HUDEP-2 (cell line): ENCODE results near the gene C8B.

ENCODE experiments used
- DNase-seq, 76 experiments: peaks; one replicate each; lab custom pipeline; 2025; ENCODE audit not compliant: unreplicated experiment in 76 of 76; lab: John Stamatoyannopoulos, UW

Gene C8B

DNA sequence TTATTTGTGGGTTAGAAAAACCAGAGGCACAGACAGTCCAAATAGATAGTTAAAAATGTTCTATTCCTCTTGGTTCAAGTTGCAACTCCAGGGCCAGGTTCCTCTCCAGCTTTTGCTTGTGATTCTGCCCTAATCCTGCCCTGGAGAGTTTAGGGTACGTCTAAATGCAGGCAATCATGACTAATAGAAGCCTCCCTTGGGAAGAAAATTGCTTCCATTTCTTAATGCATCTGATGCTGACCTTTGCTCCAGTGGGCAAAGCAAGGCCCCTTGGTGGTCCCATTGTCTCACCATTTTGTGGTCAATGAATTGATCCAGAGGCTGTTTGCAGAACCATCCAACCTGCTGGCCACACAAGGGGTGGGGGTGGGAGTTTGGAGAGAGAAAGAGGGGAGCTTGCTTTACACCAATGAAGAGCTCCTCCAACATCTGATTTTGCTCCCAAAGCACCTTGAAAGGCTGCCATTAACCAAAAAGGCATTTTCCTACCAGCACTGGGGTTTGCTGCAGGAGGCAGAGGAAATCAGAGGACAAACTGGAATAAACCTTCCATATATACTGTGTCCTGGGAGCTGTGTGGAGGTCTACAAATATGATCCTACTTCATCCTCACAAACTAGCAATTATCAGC is 31.3 kb downstream of the C8B start:
- DNase-seq = no peak

DNA sequence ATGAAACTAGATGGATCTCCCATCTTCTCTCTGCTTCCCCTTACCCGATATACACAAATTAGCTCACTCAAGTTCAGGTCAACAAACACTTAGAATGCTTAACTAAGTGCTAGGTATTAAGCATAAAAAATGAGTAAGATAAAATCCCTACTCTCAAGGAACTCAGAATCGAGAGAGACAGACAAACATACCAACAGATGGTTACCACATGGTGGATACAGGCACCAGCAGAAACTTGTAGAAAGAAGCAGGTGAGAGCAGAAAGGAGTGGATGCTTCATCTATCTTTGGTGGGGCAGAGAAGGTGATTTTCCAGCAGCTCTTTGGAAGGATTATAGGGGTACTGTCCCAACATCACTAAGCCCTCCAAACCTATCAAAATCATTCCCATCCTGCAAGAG is 32.2 kb downstream of the C8B start:
- DNase-seq = no peak

DNA sequence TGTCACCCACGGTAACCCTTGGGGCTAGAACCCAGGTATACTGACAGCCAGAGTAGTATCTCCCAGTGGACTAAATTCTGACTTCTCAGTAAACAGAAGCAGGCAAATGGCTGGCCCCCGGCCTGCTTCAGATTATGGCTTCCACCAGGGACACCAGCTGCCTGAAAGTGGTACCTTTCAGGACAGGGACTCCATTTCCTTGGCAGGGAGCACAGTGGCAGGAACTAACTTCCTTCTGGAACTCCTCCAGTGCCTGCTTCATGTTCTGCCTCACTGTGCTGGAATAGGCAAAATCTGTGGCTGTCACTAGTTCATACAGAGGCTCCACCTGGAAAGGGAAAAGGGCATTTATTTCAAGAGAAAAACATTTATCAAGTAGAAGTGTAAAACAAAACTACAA is 32.7 kb downstream of the C8B start:
- DNase-seq = no peak

DNA sequence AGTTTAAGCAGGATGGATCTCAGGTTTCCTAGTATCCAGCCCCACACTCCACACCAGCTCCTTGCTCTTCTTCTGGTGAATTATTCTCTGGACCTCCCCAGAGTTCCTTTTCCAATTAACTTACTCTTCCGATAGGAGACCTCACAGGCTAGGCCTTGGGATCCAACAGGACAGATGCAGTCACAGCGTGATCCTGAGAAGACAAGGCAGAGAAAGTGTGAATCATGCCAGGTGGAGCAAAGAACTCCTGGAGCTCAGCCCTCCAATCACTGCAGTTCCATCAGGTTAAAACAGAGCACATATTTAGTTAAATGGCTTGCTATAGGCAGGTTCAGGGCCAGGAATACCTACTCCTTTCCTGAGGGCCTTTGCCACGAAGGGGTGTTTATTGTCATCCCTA is 34.1 kb downstream of the C8B start:
- DNase-seq = no peak

DNA sequence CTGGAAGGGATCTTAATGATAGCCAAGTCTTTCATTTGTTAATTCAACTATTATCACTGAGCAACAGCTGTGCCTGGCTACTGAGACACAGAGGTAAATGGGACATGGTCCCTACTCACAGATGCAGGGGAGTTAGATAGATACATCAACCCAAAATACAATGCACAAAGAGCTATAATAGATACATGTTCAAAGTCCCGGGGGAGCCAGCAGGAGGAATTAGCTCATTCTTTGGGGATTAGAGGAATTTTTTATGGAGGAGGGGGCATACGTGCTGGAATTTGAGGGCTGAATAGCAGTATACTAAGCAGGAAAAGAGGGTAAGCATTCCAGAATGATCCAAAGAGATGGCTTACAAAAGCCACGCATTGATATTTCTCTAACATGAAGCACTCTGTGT is 34.6 kb downstream of the C8B start:
- DNase-seq = no peak

DNA sequence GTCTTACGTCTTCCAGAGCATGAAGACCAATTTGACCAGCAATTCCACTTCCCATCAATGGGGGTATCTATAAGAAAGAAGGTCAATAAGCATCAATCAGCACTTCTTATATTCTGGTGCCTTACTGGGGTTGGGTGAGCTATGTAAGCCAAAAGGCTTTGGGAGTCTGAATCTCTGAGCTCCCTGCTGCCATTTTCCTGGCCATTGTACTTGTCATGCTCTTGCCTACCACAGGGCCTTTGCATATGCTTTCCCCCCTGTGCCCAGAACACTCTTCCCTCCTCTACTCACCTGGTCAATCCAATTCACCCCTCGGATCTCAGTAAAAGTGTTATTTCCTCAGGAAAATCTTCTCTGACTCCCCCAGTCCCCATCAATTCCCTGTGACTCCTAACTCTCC is 36.3 kb downstream of the C8B start:
- no peak for DNase-seq

DNA sequence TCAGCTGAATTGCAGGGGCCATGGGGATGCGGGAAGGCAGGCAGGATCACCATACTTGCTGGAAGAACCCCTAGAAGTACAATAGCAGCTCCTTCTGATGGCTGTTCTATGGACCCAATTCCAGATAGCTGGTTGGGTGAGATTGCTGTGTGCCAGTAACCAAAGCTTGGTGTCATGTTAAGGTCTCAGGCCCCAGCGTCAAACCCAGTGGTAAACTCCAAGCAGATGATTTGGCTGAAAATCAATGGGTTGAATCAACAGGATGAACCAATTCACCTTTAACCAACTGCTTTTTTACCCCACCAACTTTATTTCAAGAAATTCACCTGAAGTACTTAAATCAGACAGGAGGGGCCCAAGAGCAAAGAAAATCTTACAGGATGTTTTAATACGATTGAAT is 37.8 kb downstream of the C8B start:
- DNase-seq = no peak

DNA sequence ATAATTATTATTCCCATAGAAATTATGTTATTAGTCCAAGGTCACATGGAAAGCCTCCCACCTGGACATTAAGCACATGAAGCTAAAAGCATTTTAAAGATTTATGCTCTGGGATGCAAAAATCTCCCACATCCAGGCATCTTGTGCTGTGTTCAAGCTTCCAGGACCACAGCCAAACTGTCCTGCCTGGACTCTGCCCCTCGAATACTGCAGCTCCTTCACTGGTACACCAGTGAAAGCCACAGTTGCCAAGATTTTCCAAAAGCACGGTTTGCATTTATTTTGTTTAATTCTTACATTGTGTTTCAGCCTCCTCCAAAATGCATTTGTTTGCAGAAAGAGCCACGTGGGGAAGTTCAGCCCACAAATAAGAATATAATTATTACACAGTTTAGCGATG is 38.6 kb downstream of the C8B start:
- DNase-seq = no peak

DNA sequence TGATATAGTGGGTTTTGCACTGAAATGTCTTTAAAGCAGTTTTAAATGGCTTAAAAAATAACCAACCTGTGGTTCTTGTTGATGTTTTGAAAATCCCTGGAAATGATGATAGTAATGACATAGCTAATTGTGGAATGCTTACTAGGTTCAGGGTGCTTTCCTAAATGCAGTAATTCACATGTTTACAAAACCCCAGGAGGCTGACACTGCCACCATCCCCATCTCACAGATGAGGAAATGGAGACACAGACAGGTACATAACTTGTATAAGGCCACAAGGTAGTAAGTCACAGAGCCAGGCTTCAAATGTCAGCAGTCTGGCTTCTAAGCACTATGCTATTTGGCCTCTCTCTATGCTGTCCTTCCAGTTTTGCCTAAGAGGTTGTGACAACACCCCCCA is 40.6 kb downstream of the C8B start:
- no peak for DNase-seq

DNA sequence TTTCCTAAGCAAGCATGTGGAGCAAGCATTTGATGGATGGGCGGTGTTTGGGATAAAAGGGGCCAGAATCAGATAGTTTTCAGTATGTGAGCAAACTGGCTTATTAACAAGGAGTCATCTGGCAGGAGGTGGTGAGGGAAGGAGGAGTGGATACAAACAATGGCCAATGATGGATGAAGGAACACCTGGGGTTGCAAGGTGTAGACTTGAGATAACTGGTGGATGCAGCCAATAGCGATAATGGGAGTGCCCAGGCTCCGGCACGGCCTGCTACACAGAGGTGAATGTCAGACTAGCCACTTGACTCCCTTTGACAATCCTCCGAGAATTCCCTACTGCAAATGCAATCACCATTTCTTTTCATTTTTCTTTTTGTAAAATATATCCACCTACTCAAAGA is 41.7 kb downstream of the C8B start:
- DNase-seq = no peak

DNA sequence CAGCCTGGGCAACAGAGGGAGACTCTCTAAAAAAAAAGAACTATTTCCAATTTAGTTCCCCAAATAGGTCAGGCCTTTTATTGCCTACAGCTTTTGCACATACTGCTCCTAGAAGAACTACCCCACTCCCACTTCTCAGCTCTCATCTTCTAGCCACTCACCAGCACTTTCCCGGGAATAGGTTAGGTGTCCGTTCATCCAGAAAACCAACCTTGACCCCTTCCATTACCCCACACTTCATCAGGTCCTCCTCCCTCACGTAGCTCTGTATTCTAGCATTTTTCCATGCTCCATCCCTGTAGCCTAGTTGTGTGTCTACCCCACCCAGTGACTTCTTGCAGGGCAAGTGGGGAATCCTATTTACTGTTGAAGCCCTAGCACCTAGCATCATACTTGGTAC is 42.6 kb downstream of the C8B start:
- no peak for DNase-seq

DNA sequence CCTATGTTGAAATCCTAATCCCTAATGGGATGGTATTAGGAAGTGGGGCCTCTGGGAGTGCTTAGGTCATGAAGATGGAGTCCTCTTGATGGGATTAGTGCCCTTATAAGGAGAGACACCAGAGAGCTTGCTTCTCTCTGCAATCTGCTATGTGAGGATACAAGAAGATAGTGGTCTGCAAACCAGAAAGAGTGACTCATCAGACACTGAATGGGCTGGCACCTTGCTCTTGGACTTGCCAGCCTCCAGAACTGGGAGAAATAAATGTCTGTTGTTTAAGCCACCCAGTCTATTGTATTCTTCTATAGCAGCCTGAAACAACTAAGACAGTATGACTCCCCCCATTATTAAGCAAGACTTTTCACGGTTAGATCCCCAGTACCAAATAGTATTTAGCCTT is 43.3 kb downstream of the C8B start:
- DNase-seq = no peak

DNA sequence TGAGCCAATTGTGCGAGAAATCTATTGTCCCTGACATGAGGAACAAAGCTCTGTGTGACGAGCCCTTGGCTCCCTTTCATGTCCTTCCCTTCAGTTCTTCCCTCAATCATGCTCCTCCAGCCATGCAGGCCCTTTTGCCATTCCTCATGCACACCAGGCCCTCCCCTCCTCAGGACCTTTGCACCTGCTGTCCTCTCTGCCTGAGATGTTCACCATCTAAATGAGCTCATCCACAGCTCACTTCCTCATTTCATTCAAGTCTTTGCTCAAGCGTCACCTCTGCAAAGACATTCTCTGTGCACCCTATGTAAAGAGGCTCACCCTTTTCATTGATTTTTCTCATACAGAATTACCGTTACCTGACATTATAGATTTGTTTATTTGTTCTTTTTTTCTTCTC is 43.7 kb downstream of the C8B start:
- DNase-seq = no peak

DNA sequence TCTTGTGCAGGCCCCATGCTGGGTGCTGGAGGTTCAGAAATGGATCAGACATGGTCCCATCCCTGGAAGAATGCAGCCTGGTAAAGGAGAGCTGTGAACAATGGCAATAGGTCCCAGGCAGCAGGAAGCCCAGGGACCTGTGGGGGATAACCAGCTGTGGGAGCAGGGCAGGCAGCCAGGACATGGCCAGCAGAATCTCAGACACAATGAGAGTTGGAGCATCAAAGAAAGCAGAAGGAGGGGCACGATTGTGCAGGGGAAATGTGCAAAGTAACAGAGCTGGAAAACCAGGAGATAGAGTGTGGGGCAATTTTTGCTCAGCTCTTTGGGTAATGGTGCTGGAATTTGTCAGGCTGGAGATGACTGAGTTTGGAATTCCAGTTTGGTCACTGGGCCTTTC is 44.3 kb downstream of the C8B start:
- DNase-seq = no peak

DNA sequence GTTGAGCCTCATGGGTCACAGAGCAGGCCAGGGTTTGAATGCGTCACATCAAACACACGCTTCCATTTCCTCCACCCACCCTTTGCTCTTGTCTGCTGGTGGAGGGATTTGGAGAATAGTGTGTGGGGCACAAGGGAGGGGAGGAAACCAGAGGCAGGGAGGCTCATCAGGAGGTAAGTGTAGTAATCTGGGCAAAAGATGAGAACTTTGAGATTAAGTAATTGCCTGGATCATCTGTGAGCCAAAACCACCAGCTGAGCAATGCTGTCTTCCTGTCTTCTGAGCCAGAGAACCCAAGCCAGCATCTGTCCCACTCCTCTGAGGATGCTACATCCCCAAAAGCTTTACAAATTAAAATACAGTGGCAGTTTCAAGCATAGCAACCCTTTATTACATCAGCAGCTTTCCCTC is 45.2 kb downstream of the C8B start:
- no peak for DNase-seq

DNA sequence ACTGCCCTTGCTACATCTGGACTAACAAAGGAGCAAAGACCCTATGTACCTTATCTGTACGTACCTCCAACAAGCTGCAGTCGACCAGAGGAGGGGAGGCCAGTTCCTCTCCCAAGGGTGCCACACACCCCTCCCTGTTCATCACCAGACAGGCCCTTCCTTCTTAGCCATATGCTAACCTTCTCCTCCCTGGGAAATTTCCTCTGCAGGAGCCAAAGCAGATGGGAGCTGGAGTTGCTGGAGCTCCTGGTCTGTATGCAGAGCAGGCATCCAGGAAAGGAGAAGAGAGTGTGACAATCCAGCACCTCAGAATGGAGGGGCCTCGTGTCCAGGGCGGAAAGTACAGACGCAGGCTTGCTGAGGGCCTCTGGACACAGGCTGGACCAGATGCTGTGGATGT is 48.5 kb downstream of the C8B start:
- no peak for DNase-seq

DNA sequence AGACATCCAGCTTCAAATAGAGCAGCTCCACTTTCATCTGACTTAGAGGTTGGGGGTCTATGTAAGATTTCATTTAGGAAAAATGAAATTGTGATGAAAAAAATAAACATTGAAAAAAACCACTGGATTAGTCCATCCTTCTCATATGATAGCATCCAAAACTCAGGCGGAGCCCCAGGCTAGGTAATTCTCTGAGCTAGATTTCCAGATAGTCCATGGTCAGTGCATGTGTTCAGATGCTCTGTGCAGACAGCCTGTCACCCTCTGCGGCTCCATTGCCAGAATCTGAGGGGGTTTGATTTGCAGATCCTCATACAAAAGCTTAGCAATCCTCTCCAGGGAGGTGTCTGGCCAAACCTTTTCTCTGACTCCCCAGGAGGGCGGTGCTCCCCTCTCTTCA is 49.2 kb downstream of the C8B start:
- no peak for DNase-seq

DNA sequence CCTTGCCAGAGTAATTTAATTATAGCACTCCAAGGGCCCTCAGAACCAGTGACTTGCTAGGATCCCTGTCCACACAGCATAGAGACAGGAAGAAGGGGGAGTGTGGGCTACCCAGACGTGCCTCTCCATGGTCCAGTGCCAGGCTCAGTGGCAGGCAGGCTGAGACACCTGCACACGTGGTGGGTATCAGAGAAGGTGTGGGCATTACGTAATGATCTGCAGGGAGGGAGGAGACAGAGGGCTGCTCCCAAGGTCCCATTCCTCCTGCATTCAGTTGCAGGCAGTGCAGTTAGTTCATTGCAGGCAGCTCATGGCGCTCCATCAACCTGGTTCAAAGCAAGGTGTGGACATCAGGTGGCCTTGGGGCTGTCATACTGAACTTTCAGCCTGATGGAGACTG is 49.9 kb downstream of the C8B start:
- no peak for DNase-seq

DNA sequence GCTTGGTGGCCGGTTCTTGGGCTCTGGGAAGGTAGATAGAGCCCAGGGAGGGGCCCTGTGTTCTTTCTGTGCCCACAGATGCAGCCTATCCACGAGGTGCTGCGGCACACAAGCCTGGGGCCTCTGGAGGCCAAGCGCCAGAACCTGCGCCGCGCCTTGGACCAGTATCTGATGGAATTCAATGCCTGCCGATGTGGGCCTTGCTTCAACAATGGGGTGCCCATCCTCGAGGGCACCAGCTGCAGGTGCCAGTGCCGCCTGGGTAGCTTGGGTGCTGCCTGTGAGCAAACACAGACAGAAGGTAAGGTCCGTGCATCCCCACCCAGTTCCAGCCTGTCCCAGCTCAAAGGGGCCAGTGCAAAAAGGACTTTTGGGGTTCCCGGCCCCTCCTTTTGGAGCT is 53.5 kb downstream of the C8B start:
- DNase-seq = no peak

DNA sequence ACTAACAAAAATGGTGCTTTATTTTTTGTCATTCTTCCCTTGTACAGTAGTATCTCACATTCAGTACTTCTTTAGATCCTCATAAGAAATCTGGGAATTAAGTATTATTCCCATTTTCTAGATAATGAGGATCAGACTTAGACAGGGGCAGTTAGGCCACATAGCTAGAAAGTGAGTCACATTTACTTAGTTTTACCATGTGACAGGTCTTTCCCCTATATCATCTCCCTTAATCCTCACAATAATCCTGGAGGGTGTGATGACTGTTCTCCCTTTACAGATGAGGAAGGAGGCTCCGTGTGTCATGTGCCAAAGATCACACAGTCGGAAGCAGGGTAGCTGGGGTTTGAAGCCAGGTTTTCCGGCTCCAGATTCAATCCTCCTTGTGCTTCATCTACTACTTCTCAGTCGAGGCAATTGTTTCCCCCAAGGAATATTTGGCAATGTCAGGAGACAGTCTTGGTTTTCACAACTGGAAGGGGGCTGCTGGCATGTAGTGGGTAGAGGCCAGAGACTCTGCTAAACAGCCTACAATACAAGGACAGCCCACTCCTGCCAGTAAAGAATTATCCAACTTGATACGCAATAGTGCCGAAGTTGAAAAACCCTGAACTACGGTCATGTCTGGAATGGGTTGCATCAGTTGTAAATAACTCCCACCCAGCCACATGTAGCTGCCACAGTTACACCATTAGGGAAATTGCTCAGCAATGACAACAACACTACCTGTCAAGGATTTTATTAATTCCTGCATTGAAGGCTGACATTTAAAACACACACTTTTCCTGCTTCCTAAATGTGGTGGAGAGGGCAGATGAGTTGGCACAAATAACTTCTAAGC is 54.5 kb downstream of the C8B start:
- DNase-seq = no peak

DNA sequence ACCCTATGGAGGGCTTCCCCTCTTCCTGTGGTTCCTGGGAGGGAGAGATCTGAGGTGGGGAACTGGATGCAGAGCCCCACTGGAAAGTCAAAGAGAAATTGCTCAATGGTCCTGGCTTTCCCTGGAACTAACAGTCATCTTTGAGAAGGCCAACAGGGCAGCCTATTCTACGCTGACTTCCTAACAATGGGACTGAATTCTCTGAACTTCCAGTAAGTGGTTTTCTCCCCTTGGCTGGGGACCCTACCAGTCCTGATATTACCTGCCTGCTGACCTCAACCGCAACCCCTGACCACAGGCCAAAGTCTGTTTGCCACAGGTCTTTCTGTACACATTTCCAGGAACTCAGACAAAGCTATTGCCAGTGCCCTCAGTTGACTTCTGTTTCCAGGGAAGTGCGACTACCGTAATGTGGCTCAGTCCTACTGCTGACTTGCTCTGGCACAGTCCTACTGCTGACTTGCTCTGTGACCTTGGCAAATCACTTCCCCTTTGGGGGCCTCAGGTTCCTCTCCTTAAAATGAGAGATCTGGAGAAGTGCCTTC is 55.3 kb downstream of the C8B start:
- DNase-seq = no peak

DNA sequence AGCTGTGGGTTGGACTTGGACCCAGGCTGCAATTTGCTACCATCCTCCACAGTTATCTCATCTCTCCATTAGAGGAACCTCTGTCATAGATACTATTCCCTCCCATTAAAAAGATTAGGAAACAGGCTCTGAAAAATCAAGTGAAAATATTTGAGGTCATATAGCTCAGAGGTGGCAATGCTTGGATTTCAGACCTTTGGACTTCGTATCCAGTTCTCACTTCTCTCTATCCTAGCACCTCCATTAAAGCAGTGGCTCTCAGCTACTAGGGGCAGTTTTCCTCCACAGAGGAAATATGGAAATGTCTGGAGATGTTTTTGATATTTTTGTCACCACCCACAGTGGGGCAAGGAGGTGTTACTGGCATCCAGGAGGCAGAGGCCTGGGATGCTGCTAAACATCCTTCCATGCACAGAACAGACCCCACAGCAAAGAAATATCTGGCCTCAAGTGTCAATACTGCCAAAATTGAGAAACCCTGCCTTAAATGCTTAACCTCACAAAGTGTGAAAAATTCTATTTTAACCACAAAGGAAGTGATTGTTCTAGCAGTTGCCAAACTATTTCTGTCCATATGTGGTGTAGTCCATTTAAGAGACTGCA is 57.1 kb downstream of the C8B start:
- no peak for DNase-seq
